ENCODE measurements around the gene GATA2.
A peak's percentile ranks its signal among the peaks of the same experiment; 100 is the strongest.

The GATA2 gene

GRCh38 chr3:128484404-128485281 lies 8.4 kb downstream of the GATA2 start:
- H3K4me3 ChIP-seq (ENCODE audit: low read length in 2 of 2) = no peak overlapping the region

DNA sequence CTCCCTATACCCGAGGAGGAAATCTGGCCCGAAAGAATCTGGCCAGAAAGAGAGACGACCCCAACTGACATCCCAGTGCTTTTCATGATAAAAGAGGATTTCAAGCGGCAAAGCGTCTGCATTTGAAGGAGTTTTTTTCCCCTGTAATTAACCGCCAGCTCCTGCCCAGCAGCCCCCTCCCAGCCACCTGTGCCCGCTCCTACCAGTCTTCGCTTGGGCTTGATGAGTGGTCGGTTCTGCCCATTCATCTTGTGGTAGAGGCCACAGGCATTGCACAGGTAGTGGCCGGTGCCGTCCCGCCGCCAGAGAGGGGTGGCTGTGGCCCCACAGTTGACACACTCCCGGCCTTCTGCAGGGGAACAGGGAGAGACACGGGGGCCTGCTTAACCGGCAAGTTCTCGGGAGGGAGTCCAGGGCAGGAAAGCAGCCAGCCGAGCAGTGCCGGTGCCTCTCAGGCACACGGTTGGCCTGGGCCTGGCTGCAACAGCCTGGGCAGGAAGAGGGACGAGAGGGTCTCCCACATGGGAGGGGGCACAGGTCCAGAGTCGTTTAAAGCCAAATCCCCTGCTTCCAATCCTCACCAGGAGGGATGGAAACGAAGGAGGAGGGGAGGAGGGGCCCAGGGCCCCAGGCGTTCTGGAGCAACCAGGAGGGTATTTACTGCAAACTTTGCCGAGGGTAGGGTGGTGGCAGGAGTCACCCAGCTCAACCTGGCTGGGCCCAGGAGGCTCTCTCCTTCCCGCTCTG lies 9.2 kb downstream of the GATA2 start:
- Histone ChIP-seq H3K14ac (ENCODE audit: low read length) (peak overlapping the region; percentile 95), H3K4me1 (ENCODE audit: control insufficient read depth in 2 of 2, insufficient read depth in 1 of 2, low read depth in 1 of 2, low read length in 2 of 2) (peaks cover 14 to 31% of the 10 kb centered on the region in 2 donors), H3K4me2 (ENCODE audit: insufficient read depth, low read length, poor library complexity, severe bottlenecking) (no peak overlapping the region), H3K18ac (ENCODE audit: low read length) (peak overlapping the region; percentile 66), H2BK12ac (ENCODE audit: low read length) (peak overlapping the region; percentile 97), H2BK15ac (ENCODE audit: low read length) (peak overlapping the region; percentile 77), H3K27ac (replicated peaks; ENCODE audit: low read length) (no peak overlapping the region), H3K79me1 (ENCODE audit: low read depth, low read length) (no peaks in the 10 kb centered on the region), H4K91ac (ENCODE audit: low read depth, low read length, poor library complexity) (no peak overlapping the region), H3K9ac (ENCODE audit: low read depth, low read length, poor library complexity) (peak overlapping the region; percentile 79), H3K4ac (ENCODE audit: low read length) (no peak overlapping the region), H3K36me3 (replicated peaks in 1 of 2; ENCODE audit: control insufficient read depth in 2 of 2, insufficient read depth in 2 of 2, low read length in 2 of 2) (no peaks in the 10 kb centered on the region), H3K23ac (ENCODE audit: low read depth, low read length, poor library complexity) (peak overlapping the region; percentile 67), H3K9me3 (replicated peaks in 1 of 2; ENCODE audit: control insufficient read depth in 2 of 2, insufficient read depth in 1 of 2, low read depth in 1 of 2, low read length in 2 of 2) (no peaks in the 10 kb centered on the region), H2BK5ac (ENCODE audit: low read length) (no peak overlapping the region), H3K27me3 (ENCODE audit: control insufficient read depth in 3 of 3, insufficient read depth in 3 of 3, low read depth in 1 of 3, low read length in 3 of 3) (peaks cover 64 to 100% (median 97%) of the 10 kb centered on the region in 3 experiments), H2BK120ac (ENCODE audit: low read depth, low read length) (peak overlapping the region; percentile 42), H4K8ac (ENCODE audit: low read depth, low read length) (no peak overlapping the region), H2AK5ac (ENCODE audit: low read depth, low read length) (peak overlapping the region; percentile 59), H2AFZ (ENCODE audit: low read length) (no peak overlapping the region), H3K4me3 (ENCODE audit: low read length in 2 of 2) (no peak overlapping the region)
- no CpG with 5 or more reads among the region's 26 CpGs for WGBS, 2 donors (ENCODE audit: extremely low coverage in 2 of 2, insufficient read length in 2 of 2, insufficient replicate concordance in 1 of 2)
- no peak for DNase-seq (ENCODE audit: low spot score)

More at GRCh38 chr3:128484404-128485281, 8.4 kb downstream of the GATA2 start:
- no peak overlapping the region for H2BK5ac ChIP-seq (ENCODE audit: low read length)
- H3K14ac ChIP-seq (ENCODE audit: low read length) = no peak overlapping the region
- no peak overlapping the region for H4K8ac ChIP-seq (ENCODE audit: low read depth, low read length)
- no peak overlapping the region for H4K91ac ChIP-seq (ENCODE audit: low read depth, low read length, poor library complexity)
- DNase-seq (ENCODE audit: low spot score) = no peak
- peaks cover 69 to 100% (median 98%) of the 10 kb centered on the region in 3 experiments for H3K27me3 ChIP-seq (ENCODE audit: control insufficient read depth in 3 of 3, insufficient read depth in 3 of 3, low read depth in 1 of 3, low read length in 3 of 3)
- no peaks in the 10 kb centered on the region for H3K79me1 ChIP-seq (ENCODE audit: low read depth, low read length)
- H3K18ac ChIP-seq (ENCODE audit: low read length) = no peak overlapping the region
- no peak overlapping the region for H2AFZ ChIP-seq (ENCODE audit: low read length)
- no peak overlapping the region for H2BK120ac ChIP-seq (ENCODE audit: low read depth, low read length)
- no peak overlapping the region for H3K4me2 ChIP-seq (ENCODE audit: insufficient read depth, low read length, poor library complexity, severe bottlenecking)
- H3K23ac ChIP-seq (ENCODE audit: low read depth, low read length, poor library complexity) = peak overlapping the region; percentile 58
- H3K9me3 ChIP-seq (replicated peaks in 1 of 2; ENCODE audit: control insufficient read depth in 2 of 2, insufficient read depth in 1 of 2, low read depth in 1 of 2, low read length in 2 of 2) = no peaks in the 10 kb centered on the region
- H3K9ac ChIP-seq (ENCODE audit: low read depth, low read length, poor library complexity) = peak overlapping the region; percentile 26
- peak overlapping the region; percentile 59 for H2AK5ac ChIP-seq (ENCODE audit: low read depth, low read length)
- H3K4ac ChIP-seq (ENCODE audit: low read length) = no peak overlapping the region
- WGBS, 2 donors (ENCODE audit: extremely low coverage in 2 of 2, insufficient read length in 2 of 2, insufficient replicate concordance in 1 of 2) = no CpG with 5 or more reads among the region's 16 CpGs
- peak overlapping the region; percentile 77 for H2BK15ac ChIP-seq (ENCODE audit: low read length)
- H3K27ac ChIP-seq (replicated peaks; ENCODE audit: low read length) = no peak overlapping the region
- no peak overlapping the region for H2BK12ac ChIP-seq (ENCODE audit: low read length)
- peaks cover 20 to 36% of the 10 kb centered on the region in 2 donors for H3K4me1 ChIP-seq (ENCODE audit: control insufficient read depth in 2 of 2, insufficient read depth in 1 of 2, low read depth in 1 of 2, low read length in 2 of 2)
- no peaks in the 10 kb centered on the region for H3K36me3 ChIP-seq (replicated peaks in 1 of 2; ENCODE audit: control insufficient read depth in 2 of 2, insufficient read depth in 2 of 2, low read length in 2 of 2)

DNA sequence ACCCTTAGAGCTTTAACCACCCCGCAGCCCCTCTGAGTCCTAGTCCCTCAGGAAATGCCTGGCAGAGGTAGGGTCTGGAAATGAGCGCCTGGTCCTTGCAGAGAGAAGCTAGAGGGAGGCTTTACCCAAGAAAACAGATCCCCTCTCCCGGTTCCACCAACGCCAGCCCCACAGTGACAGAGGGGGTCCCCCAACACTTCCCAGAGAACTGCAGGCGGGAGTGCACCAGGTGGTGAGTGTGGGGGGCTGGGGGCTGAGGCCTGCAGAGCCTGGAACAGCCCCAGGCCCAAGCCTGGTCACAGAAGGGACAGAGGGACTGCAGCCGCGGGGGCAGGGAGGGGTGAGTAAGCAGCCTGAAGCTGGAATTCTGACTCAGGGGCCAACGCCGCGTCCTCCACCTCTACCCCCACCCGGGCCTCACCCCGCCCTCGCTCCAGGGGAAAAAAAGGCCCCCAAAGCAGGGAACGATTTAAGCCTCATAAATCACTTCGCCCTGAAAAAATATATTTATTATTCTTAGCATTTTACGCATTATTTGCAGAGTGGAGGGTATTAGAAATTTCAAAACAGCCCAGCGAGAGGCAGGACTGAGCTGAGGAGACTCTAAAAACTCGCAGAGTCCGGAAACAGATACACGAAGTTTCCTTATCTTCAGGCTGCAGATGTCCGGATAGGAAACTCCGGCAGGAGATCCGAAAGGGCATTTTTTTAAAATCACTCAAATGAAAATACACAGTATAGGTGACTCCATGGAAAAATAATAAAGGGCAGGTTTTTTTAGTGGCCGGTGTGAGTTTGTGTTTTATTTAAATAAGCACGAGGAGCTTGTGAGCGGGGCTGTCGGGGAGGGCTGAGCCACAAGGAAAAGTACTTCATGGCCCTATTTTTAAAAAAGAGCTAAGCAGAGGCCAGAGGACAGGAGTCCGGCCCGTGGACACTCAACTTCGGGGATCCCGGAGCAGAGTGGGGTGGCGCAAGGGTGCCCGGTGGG lies 10.0 kb downstream of the GATA2 start:
- WGBS, 2 donors (ENCODE audit: extremely low coverage in 2 of 2, insufficient read length in 2 of 2, insufficient replicate concordance in 1 of 2) = no CpG with 5 or more reads among the region's 33 CpGs
- Histone ChIP-seq H2BK12ac (ENCODE audit: low read length) (no peak overlapping the region), H2AK5ac (ENCODE audit: low read depth, low read length) (peak overlapping the region; percentile 11), H3K23ac (ENCODE audit: low read depth, low read length, poor library complexity) (no peak overlapping the region), H4K91ac (ENCODE audit: low read depth, low read length, poor library complexity) (no peak overlapping the region), H2BK15ac (ENCODE audit: low read length) (peak overlapping the region; percentile 77), H3K18ac (ENCODE audit: low read length) (peak overlapping the region; percentile 19), H3K36me3 (replicated peaks in 1 of 2; ENCODE audit: control insufficient read depth in 2 of 2, insufficient read depth in 2 of 2, low read length in 2 of 2) (no peaks in the 10 kb centered on the region), H3K9me3 (replicated peaks in 1 of 2; ENCODE audit: control insufficient read depth in 2 of 2, insufficient read depth in 1 of 2, low read depth in 1 of 2, low read length in 2 of 2) (no peaks in the 10 kb centered on the region), H3K4me1 (ENCODE audit: control insufficient read depth in 2 of 2, insufficient read depth in 1 of 2, low read depth in 1 of 2, low read length in 2 of 2) (peaks cover 7 to 24% of the 10 kb centered on the region in 2 donors), H3K9ac (ENCODE audit: low read depth, low read length, poor library complexity) (no peak overlapping the region), H2BK120ac (ENCODE audit: low read depth, low read length) (no peak overlapping the region), H3K14ac (ENCODE audit: low read length) (no peak overlapping the region), H2AFZ (ENCODE audit: low read length) (no peak overlapping the region), H3K4me2 (ENCODE audit: insufficient read depth, low read length, poor library complexity, severe bottlenecking) (no peak overlapping the region), H3K4ac (ENCODE audit: low read length) (no peak overlapping the region), H2BK5ac (ENCODE audit: low read length) (no peak overlapping the region), H3K4me3 (ENCODE audit: low read length in 2 of 2) (no peak overlapping the region), H3K79me1 (ENCODE audit: low read depth, low read length) (no peaks in the 10 kb centered on the region), H4K8ac (ENCODE audit: low read depth, low read length) (no peak overlapping the region), H3K27me3 (ENCODE audit: control insufficient read depth in 3 of 3, insufficient read depth in 3 of 3, low read depth in 1 of 3, low read length in 3 of 3) (peaks cover 55 to 100% (median 95%) of the 10 kb centered on the region in 3 experiments), H3K27ac (replicated peaks; ENCODE audit: low read length) (no peak overlapping the region)
- no peak for DNase-seq (ENCODE audit: low spot score)
